GM21786 (cell line): ENCODE data around the gene TEX13A.
"Not testable (repeated sequence)": the region's sequence is repeated elsewhere in the genome, so short reads cannot be mapped to it uniquely, and the experiment has no call there.

ENCODE experiments used
- ATAC-seq: cut with Tn5 transposase; IDR thresholded peaks from one replicate; pipeline ENCODE4 v1.9.1; 2021; ENCODE audit not compliant: unreplicated experiment

Gene TEX13A

GRCh38 chrX:105220636-105221035 lies at the start of gene TEX13A:
TSS of gene TEX13A (minus strand) at chrX:105220694. CDS start at chrX:105220397, 297 bp downstream.
- ATAC-seq: no peak

GRCh38 chrX:105269386-105269785 lies 48.9 kb upstream of the TEX13A start:
- no peak for ATAC-seq

- ATAC-seq: no peak
Measured at GRCh38 chrX:105267167-105267566, 46.7 kb upstream of the TEX13A start.

- ATAC-seq: no peak
Measured at GRCh38 chrX:105266456-105266855, 46.0 kb upstream of the TEX13A start.

- ATAC-seq: no peak
Measured at GRCh38 chrX:105265093-105265492, 44.6 kb upstream of the TEX13A start.

GRCh38 chrX:105263801-105264200 lies 43.3 kb upstream of the TEX13A start:
- no peak for ATAC-seq

- no peak for ATAC-seq
Measured at GRCh38 chrX:105263171-105263570, 42.7 kb upstream of the TEX13A start.

- no peak for ATAC-seq
Measured at GRCh38 chrX:105260291-105261043, 40.0 kb upstream of the TEX13A start.

GRCh38 chrX:105241056-105241455 lies 20.6 kb upstream of the TEX13A start:
- no peak for ATAC-seq

- not testable (repeated sequence) for ATAC-seq
Measured at GRCh38 chrX:105237407-105237806, 16.9 kb upstream of the TEX13A start.

GRCh38 chrX:105229146-105229545 lies 8.7 kb upstream of the TEX13A start:
- ATAC-seq: no peak

GRCh38 chrX:105228602-105229001 lies 8.1 kb upstream of the TEX13A start:
- no peak for ATAC-seq

- ATAC-seq: no peak
Measured at GRCh38 chrX:105226499-105226898, 6.0 kb upstream of the TEX13A start.

- no peak for ATAC-seq
Measured at GRCh38 chrX:105221374-105221773, 880 bp upstream of the TEX13A start.

GRCh38 chrX:105219454-105220401 lies 766 bp downstream of the TEX13A start:
- ATAC-seq: no peak

- no peak for ATAC-seq
Measured at GRCh38 chrX:105211066-105211575, 9.4 kb downstream of the TEX13A start.

GRCh38 chrX:105210258-105210657 lies 10.2 kb downstream of the TEX13A start:
- ATAC-seq: no peak

- no peak for ATAC-seq
Measured at GRCh38 chrX:105209406-105209805, 11.1 kb downstream of the TEX13A start.

- no peak for ATAC-seq
Measured at GRCh38 chrX:105191878-105192277, 28.6 kb downstream of the TEX13A start.

GRCh38 chrX:105190252-105190853 lies 30.1 kb downstream of the TEX13A start:
- no peak for ATAC-seq

GRCh38 chrX:105189093-105189492 lies 31.4 kb downstream of the TEX13A start:
- no peak for ATAC-seq
